KOPT-K1 (cell line): ENCODE measurements around the gene PCYT1B.

Experiments used
- H3K27ac ChIP-seq: fragments of 200-600 bp; sonication (generic); 2 replicates; pipeline ENCODE4 v1.5.1; 2016; ENCODE audit warnings: antibody characterized with exemption, mild to moderate bottlenecking, low read depth, low read length; ENCODE audit not compliant: poor library complexity, severe bottlenecking
- H3K36me3 ChIP-seq: fragments of 200-600 bp; sonication (generic); 2 replicates; pipeline ENCODE4 v1.5.1; 2017; ENCODE audit warnings: antibody characterized with exemption, mild to moderate bottlenecking, low read length, moderate library complexity; ENCODE audit not compliant: insufficient read depth
- H3K9me3 ChIP-seq: fragments of 200-600 bp; sonication (generic); 2 replicates; pipeline ENCODE4 v1.5.1; 2017; ENCODE audit warnings: antibody characterized with exemption, low read length, mild to moderate bottlenecking; ENCODE audit not compliant: insufficient read depth, poor library complexity, severe bottlenecking

The PCYT1B gene

GRCh38 chrX:24525455-24525854, 121.7 kb downstream of the PCYT1B start:
- no peaks in the 10 kb centered on the region for H3K9me3 ChIP-seq

DNA sequence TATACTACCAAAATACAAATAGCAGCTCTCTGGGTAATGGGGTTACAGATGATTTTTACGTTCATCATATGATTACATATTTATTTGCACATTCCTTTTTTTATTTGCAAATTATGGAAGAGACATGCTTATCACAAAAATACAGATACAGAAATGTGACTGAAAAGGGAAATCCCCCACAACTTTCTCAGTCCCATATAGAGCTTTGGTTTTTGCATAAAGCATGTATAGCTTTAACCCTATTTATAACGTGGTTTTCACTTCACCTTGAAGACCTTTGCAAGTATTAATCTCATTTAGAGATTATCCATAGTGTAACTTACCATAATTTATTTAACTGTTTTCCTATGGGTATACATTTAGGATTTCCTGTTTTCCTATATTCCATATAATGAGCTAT, 126.7 kb downstream of the PCYT1B start:
- no peak overlapping the region for H3K27ac ChIP-seq
- no peaks in the 10 kb centered on the region for H3K9me3 ChIP-seq
- no peaks in the 10 kb centered on the region for H3K36me3 ChIP-seq

More at GRCh38 chrX:24525455-24525854, 121.7 kb downstream of the PCYT1B start:
- peaks cover 23% of the 10 kb centered on the region for H3K36me3 ChIP-seq
- H3K27ac ChIP-seq: no peak overlapping the region

DNA sequence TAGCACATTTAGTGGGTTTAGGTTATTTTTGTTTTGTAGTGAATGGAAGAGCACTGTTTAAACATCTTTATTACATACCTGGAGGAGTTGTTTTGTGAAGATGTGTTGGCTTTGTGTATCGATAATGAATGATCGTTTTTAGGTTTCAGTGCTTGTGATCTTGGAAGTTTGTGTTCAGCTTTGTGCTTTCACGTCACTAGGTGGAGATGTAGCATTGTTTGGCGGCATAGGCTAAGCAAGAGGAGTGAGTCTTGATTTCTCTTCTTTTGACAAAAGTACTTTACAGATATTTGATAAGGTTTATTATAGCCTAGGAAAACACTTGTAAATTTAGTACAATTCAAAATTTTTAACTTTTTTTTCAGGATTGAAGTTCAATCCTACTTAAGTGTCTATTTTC, 131.7 kb downstream of the PCYT1B start:
- H3K9me3 ChIP-seq: no peaks in the 10 kb centered on the region
- no peak overlapping the region for H3K27ac ChIP-seq
- H3K36me3 ChIP-seq: no peaks in the 10 kb centered on the region

GRCh38 chrX:24513416-24513815, 133.7 kb downstream of the PCYT1B start:
- Histone ChIP-seq H3K36me3 (peaks cover 7% of the 10 kb centered on the region; the same call in 1 of the 2 replicates), H3K27ac (no peak overlapping the region), H3K9me3 (no peaks in the 10 kb centered on the region)

DNA sequence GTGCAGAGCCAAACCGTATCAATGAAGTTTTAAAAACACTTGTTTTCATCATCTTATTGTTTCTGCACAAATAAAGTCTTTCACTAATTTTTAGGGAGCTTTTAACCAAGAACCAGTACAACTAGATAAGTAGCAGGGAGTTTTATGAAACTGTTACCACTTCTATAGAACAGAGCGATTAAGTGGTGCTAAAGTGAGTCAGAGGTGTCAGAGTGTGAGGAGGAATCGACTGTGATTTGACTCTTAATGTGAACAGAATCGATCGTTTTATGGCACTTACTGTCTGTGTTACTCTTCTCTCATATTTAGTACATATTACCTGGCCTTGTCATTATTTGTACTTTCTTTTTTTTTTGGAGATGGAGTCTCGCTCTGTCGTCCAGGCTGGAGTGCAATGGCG, 138.8 kb downstream of the PCYT1B start:
- Histone ChIP-seq H3K27ac (no peak overlapping the region), H3K9me3 (no peaks in the 10 kb centered on the region), H3K36me3 (peaks cover 7% of the 10 kb centered on the region; the same call in 1 of the 2 replicates)
